Heart left ventricle (tissue), 13 donors: ENCODE measurements around the gene SF3A2.

Experiments used
- CTCF ChIP-seq, 12 donors: fragments of 200-600 bp; sonication (generic) in 4 of 12; IDR thresholded peaks; one replicate each; pipeline versions ENCODE4 v1.5.0 to v1.8.0; 2018 to 2022; ENCODE audit warnings: antibody characterized with exemption in 12 of 12, mild to moderate bottlenecking in 5 of 12
- POLR2A ChIP-seq, 2 donors: fragments of 450-650 bp; IDR thresholded peaks; one replicate each; pipeline ENCODE4 v1.6.1; 2017; ENCODE audit warnings: antibody characterized with exemption in 2 of 2, mild to moderate bottlenecking in 2 of 2, moderate library complexity in 2 of 2
- donor health status: ischemic (EF 13 %, LVEDD 7.1; RV severe dilation, severe dysfunction).
- donor health status: DM: no; HTN: yes; CAD: no.
- donor health status: DM: no; HTN: no; CAD: no.
- donor health status: ischemic (EF 25% LVEDD 6.9; RV normal size, moderate dysfunction).
- donor health status: ischemic (EF 25% LVEDD 5.7; RV mildly dilated, moderate dysfunction).
- donor health status: ischemic (EF 35%, LVEDD 5.7; RV mildly dilated, moderate dysfunction).
- donor health status: nonischemic (EF 11% LVEDD 7.7; RV severe dilation, severe dysfunction).
- donor health status: DM: yes; HTN: yes; CAD: no.
- donor health status: PGD.
- donor health status: ischemic (EF 29% LVEDD 5.4; RV normal size, mild dysfunction).
- donor health status: nonischemic (EF 23%, LVEDD 6.1; RV moderate dilation, normal function).

- TF ChIP-seq POLR2A (IDR thresholded peaks at IDR 0.05) (no peak), CTCF (IDR thresholded peaks at IDR 0.05) (no peak)
Observed at GRCh38 chr19:2270157-2270422, 33.5 kb downstream of the SF3A2 start.
